Activated CD8-positive, alpha-beta memory T cell treated with anti-CD3 and anti-CD28 coated beads, Interleukin-2, amount 50 U/mL, for 1 hour (primary cell): Measurements from ENCODE around the gene SELENOH.

Experiments
- DNase-seq: peaks from one replicate; pipeline ENCODE4 v3.0.0-alpha.2; 2020; ENCODE audit errors: extremely low read depth

SELENOH gene

DNA sequence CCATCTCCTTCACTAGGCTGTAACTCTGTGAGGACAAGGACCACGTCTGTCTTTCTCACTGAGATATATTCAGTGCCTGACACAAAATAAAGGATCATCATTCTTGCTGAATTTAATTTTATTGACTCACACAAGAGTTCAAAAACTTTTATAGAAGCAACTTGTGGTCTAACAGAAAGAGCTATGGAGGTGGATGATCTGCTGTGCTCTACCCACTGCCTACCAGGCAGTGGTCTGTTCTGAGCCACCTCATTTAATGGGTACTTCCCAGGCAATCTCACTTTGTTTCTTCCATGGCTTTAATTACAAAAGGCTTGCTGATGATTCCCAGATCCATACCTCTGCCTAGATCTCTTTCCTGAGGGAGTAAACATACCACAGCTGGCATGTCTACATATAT, 5.6 kb downstream of the SELENOH start:
- no peak for DNase-seq

DNA sequence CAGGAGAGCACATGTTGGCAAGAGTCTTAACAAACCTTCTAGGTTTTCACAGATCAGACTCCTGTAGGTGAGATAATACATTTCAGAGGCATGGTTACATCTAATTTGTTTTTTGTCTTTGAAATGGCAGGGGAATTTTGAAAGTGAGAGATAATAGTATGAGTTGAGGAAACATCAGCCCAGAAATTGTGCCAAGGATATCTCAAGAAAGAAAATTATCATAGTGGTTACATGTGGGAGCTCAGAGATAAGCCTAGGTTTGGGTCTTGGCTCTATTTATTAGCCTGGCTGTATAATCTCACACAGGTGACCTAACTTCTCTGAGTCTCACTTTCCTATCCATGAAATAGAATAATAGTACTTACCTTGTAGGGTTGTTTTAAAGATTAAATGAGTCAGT, 9.9 kb downstream of the SELENOH start:
- DNase-seq = no peak

DNA sequence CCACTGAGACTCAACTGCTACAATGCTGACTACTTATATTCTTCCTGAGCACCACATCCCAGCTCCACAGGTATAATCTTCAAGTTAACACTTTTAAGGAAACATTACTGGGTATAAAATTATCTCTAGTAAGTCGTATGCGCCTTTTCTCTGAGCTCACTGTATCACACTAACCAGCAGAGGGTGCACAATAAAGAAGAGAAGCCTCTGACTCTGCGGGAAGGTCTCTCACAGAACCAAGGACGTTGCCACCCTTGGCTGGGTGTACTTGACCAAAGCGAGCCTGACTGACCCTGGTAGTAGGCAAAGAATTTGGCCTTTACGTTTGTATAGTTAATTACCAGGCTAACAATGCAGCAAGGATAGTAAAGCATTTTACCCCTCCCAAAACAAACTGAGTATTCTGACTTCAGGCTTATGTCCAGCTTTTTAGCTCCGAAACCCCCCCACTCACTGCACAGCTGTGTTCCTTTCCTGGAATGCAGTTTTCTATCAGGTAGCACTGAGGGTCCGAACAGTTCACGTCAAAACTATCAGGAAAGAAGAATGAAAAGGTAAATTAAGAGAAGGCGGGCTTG, 10.5 kb downstream of the SELENOH start, which contains the start of gene BTBD18:
Gene BTBD18, minus strand, starts transcription at position 144 of the 578 bp plus-strand sequence. CDS start 631 bp downstream, outside the sequence.
- no peak for DNase-seq

DNA sequence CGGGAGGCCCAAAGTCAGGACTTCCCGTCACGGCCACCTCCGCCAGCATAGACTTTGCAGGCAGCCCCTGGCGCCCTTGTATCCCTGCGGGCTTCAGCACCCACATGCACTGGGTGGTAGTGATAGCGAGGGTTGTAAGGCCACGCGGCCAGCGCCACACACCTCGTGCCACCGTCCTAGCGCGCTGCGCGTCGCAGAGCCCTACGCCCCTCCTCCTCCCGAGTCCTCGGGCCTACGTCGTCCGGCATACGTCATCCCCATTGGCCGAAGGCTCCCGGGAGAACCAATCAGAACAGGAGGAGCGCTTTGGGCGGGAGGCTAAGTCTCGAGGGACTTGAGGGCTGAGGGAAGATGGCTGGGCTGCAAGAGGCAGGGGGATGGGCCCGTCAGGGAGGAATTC, 11.7 kb downstream of the SELENOH start:
- no peak for DNase-seq

DNA sequence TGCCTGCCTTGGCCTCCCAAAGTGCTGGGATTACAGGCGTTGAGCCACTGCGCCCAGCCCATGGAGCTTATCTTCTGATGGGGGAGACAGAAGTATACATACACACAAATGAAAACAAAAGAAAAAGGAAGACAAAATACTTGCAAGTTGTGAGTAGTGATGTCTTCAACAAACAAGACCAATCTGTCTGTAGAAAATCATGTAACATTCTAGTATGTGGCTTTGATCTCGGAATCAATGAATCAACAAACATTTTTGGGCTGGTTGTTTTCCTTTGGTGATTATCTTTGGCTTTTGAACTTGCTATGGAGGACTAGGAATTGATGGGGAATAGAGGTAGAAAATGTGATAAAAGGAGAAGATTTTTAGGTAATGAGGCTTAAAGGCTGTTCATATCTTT, 16.9 kb downstream of the SELENOH start:
- no peak for DNase-seq

DNA sequence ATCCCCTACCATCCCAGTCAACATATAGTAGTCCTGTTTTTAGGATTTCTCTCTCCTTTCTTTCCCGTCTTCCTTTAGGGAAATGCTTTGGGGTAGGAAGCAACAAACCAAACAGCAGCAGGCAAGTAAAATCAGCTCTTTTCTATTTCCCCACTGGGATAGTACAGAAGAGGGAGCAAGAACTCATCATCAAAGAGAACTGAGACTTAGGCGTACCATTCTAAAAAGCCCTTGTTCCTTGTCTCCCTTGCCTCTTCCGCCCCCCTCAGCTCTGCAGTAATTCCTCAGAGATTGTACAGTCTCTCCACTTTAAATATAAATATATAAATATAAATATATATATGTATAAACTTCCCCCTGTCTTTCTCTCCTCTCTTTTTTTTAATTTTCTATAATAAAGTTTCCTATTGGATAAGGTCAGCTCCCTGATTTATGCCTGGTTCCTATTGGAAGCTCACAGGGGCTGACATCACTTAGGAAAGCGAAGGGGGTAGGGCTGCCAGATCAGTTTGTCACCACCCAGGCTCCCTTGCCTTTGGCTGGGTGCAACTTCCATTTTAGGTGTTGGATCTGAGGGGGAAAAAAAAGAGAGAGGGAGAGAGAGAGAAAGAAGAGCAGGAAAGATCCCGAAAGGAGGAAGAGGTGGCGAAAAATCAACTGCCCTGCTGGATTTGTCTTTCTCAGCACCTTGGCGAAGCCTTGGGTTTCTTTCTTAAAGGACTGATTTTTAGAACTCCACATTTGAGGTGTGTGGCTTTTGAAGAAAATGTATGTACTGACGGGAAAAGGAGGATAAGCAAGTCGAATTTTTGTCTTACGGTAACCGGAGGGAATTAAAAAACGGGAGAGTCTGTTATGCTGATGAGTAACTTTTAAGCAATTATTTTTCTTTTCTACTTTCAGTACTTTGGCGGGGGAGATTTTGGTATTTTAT, 20.3 kb downstream of the SELENOH start, which contains the start of gene CTNND1:
Gene CTNND1, plus strand, starts transcription at position 502 of the 934 bp plus-strand sequence. CDS start 29,677 bp downstream, outside the sequence.
- DNase-seq = no peak

DNA sequence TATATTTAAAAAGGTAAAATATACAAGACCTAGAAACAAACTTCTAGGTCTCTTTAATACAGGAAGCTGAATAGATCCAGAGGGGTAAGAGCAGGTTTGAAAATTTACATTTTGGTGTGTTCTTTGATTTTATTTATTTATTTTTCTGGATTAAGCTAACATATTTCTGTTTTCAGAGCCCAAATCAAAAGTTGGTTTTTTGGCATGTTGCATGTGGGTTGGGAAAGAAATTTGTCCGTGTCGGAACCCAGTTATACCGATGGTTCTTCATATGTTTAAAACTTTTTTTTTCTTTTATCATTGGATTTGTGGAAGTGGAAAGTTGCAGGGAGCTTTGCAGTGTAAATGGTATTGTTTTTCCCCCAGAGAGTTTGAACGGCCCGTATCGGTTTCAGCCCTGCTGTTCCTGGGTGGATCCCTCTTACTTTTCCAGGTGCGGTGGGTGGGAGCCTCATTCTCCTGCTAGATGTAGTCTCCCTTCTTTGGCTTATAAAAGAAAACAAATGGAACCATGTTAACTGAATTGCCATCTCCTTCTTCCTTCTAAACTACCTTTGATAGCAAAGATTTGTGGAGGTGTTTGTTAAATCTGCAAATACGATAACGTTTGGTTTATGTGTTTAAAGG, 21.1 kb downstream of the SELENOH start:
- DNase-seq = no peak

DNA sequence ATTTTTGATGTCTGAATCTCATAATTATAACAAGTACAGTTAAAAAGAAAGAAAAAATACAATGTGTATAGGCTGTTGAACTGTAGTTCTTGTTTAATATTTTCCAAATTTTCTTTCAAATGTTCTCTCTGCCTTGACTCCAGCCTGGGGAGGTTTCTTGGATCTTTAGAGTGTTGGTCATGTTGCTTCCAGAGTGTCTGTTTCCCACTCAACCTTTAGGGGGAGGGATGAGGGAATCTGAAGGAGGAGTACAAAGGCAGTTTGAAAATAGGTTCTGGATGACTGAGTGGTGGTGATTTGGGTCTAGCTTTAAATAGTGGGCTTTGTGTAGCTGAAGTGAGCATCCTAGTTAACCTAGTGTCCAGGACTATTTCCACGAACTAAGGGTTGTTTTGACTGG, 22.3 kb downstream of the SELENOH start:
- no peak for DNase-seq

DNA sequence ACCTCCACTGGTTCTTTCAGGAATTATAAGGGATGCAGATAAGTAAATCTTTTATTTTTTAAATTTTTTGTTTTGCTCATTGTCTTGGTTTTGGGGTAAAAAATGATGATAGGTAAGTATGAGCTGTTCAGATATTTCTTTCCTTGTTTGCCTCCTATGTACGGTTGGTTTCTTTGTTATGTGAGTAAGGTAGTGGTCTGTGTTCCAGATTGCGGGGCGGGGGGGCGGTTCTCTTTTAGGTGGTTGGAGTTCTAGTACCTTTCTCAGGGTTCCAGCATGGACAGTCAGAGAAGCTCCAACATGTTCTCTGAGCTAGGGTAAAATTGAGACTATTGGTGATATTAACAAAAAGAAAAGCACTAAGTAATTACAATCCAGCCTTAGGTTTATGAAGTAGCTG, 22.7 kb downstream of the SELENOH start:
- DNase-seq = no peak

DNA sequence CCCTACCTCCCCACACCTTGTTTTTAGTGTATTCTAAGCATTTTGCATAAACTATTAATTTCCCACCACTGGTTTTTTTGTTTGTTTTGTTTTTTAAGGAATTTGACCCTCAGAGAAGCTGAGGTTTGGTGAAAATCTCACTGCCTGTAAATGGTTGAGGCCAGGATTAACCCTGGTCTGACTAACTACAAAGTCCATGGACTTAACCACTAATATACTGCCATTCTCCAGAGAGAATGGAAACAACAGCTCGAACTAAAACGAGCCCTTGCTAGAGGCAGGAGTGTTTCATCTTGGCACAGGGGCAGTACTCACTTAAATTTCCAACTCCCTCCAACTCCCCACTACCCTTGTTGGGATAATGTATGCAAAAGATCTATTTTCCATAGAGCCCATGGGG, 23.3 kb downstream of the SELENOH start:
- DNase-seq = no peak

DNA sequence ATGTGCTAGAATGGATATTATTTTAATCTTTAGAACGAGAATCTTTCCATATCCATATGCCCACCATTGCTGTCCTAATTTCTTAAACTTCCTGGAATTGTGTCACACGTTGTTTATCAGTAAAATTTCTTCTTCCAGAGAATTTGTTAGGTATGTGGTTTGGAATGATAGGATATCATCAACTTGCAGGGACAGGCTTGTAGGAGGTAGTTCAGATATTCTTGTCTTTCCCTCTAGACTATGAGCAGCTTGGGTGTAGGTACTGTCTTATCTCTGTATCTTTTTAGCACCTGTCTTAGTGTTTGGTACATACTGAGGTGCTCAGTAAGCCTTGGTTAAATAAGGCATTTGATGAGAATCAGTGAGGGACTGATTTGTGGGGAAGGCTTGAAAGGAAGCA, 23.7 kb downstream of the SELENOH start:
- DNase-seq = no peak

DNA sequence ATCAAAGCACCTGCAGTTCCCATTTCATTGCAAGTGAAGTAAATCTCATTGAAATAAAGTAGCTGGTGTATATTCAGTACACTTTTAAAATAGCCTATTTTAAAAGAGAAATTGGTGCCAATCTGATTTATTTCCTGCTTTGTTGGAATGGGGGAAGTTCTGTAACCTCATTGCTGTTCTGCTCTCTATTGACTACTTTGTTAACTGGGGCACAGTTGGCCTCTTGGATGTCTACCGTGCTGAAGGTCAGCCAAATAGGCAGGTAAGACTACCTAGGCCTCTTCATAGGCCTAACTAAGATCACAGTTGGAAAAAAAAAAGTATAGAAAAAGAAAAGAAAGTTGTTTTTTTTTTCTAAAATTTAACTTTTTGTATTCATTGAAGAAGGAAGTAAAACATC, 29.5 kb downstream of the SELENOH start:
- DNase-seq = no peak

DNA sequence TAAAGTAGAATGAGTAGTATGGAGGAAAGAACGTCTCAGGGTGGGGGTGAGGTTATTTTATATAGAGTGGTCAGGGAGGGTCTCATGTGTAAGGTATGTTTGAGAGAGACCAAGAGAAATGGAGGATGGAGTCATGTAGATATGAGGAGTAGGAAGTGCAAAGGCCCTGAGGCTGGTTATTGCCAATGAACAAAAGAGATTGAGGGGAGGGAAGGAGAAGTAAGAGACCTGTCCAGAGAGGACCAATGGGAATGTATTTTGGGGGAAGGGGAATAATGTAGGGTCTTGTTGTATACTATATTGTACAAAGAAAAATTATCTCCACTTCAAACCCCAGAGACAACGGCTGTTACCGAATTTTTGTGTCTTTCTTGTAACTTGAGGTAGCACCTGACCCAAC, 30.1 kb downstream of the SELENOH start:
- no peak for DNase-seq

DNA sequence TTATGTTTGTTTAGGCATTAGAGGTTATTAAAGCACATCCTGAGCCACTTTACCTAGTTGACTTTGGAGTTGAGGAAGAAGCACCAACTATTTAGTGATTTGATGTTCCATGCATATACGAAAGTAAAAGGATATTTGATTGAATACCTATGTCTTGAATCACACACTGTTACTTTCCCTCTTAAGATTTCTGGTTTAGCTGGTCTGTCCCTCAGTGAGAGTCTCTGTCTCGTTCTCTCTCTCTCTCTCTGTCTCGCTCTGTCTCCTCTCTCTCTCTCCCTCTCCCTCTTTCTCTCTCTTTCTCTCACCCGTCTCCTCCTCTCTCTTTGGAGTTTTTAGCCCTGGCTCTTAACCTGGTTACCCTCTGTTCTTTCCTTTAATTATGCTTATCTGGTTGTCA, 31.3 kb downstream of the SELENOH start:
- DNase-seq = no peak

DNA sequence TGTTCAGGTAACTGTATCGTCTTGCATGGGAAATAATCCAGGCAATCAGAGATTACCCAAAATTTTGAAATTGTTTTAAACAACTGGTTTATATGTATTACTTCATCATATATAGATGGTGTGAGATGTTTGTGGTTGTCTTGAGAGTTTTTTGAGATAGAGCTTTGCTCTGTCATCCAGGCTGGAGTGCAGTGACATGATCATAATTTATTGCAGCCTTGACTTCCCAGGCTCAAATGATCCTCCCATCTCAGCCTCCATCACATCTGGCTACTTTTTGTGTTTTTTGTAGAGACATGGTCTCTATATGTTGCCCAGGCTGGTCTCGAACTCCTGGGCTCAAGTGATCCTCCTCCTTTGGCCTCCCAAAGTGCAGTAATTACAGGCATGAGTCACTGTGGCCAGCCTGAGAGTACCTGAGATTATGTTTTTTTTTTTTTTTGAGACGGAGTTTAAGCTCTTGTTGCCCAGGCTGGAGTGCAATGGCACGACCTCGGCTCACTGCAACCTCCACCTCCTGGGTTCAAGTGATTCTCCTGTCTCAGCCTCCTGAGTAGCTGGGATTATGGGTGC, 31.8 kb downstream of the SELENOH start:
- no peak for DNase-seq

DNA sequence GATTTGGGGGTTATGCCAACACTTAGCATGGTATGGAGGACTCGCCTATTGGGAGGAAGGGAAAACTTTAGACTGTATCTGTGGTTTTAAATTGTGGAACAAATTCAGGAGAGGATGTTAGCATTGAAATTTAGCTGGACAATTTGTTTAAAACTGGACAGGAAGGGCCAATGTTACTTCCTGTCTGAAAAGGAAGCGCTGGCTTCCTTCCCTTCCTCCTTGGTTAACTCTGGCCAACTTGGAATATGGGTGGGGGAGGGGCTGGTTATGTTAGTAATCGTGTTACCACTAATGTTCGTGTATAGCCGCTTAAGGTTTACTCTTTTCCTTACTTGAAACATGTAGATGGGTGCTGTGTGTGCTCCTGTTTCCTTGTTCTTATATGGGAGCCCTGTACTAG, 34.2 kb downstream of the SELENOH start:
- DNase-seq = no peak

DNA sequence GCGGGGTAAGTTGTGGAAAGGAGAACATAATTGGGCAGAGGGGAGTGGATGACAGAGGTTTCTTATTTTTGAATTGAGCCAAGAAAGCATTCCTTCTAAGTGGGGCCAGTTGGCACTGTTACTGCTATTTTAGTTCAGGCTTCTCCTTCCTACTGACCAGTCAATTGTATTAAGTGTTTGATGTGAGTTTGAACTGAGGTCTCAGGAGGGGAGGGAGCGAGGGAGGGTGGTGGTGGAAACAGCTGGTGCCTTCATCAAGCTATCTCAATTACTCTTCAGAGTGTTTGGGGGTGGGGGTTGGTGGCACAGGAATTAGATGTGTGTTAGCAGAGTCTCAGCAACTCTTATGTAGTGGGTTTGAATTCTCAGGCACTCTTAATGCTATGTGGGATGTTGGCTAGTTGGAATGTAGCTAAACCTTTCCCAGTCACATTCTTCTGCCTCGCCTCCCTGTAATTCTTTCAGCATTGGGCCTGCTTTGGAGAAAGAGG, 34.8 kb downstream of the SELENOH start:
- no peak for DNase-seq

DNA sequence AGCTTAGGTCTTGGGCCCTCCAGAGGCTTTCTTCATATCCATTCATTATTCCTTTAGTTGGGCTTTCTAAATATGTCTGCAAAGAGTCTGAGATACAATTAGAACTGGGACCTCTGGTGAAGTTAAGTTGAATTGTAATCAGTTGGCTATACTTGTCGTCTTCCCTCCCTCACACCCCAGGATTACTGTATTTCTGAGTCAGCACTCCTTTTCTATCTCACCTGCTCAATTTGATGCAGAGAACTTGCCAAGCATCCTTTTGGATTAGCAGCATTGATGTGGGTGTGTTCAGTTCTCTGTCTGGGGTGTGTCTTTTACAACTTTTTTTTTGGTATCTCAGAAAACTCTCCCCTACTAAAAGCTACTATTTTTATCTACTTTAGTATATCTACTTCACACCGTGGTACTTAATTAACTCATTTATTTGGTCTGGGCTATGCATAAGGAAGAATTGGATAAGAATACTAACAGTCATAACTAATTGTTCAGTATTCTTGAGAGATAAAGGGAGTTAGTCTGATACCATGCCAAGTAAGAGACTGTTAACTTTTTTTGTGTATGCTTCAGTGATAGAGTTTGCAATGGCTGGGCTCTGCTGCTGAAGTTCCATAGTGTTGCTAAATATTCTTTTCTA, 35.4 kb downstream of the SELENOH start:
- no peak for DNase-seq

DNA sequence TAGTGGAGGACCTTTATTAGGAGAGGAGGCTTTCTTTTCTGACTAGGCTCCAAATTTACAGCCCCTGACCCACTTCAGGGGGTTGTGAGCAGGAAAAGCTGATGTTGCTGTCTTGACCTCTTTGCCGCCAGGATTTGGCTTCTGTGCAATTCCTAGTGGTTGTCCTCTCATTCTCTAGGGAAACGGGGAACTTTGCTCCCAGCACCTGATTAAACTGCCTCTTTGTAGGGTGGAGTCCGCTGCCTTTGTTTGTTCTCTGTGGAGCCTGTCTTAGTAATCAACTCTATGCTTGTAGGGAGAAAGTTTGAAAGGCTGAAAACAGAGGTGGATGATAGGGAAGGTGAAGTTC, 36.7 kb downstream of the SELENOH start:
- no peak for DNase-seq

DNA sequence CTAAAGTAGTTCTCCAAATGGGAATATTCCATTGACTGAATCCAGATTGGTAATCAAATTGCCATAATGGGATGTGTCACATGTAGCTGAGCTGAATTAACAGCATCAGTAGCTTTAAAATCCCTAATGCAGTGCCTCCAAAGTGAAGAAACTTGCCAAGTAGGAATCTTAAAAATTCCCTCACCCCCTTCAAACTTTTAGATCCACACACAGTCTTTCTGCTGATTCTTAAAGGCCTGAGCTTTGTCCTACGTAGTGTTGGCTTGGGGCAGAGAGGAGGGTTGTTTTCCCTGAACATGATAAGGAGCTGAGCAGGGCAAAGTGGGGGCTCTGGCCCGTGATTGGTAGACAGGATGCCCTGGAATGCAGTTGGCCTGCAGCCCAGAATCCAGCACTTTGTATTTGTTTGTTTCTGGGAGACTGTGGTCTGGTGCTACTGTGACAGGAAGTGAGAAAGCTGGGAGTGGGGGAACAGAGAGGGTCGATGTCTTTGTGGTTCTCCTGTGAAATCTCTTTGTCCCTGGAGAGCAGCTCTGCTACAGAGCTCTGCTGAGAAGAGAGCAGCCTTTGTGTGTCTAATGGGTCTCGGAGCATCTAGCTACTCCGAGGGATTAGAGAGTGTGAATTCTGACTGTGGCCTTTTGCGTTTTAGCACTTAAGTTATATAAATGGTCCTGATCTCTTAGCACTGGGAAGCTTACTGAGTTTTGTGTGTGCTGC, 37.2 kb downstream of the SELENOH start:
- no peak for DNase-seq

DNA sequence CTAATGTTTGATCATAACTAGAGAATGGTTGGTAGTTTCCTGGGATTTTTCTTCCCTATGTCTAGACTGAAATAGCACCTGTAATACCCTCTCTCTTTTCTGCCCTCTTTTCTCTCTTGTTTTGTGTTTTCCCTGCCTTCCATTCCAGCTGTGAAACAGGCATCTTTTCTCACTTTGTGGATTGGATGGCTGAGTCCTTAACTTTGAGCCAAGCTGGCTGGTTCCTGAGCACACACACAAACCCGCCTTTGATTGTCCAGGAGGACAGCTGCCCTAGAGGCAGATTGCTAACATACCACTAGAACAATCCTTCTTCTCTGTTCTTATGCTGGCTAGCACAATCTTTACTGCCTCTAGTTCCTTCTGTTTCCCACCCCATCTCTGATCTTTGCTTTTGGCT, 38.0 kb downstream of the SELENOH start:
- no peak for DNase-seq
